Skeletal muscle satellite cell (primary cell): ENCODE results near the gene L2HGDH.

Source experiments
- H3K27me3 ChIP-seq: 2 replicates; pipeline ENCODE4 v1.7.0; 2013; ENCODE audit warnings: low read length; ENCODE audit not compliant: control insufficient read depth, insufficient read depth
- H3K36me3 ChIP-seq: 2 replicates; pipeline ENCODE4 v1.7.0; 2013; ENCODE audit warnings: mild to moderate bottlenecking, control low read depth, low read length; ENCODE audit not compliant: insufficient read depth
- H3K4me1 ChIP-seq: 2 replicates; pipeline ENCODE4 v1.7.0; 2013; ENCODE audit warnings: low read length; ENCODE audit not compliant: control insufficient read depth, insufficient read depth
- H3K4me2 ChIP-seq: 2 replicates; pipeline ENCODE4 v1.7.0; 2013; ENCODE audit warnings: mild to moderate bottlenecking, low read length
- H3K4me3 ChIP-seq: 2 replicates; pipeline ENCODE4 v1.7.0; 2013; ENCODE audit warnings: low read length
- H3K9ac ChIP-seq: 2 replicates; pipeline ENCODE4 v1.7.0; 2013; ENCODE audit warnings: mild to moderate bottlenecking, low read depth, low read length, moderate library complexity
- H3K9me3 ChIP-seq: replicated peaks from 2 replicates; pipeline ENCODE4 v1.7.0; 2013; ENCODE audit warnings: mild to moderate bottlenecking, control low read depth, low read length
- small RNA-seq: library from RNA; depleted of rRNA; stranded (forward); fragments of <200 nt; gene quantifications from one replicate; pipeline ENCODE3, GENCODE V24; 2012

The L2HGDH gene

DNA sequence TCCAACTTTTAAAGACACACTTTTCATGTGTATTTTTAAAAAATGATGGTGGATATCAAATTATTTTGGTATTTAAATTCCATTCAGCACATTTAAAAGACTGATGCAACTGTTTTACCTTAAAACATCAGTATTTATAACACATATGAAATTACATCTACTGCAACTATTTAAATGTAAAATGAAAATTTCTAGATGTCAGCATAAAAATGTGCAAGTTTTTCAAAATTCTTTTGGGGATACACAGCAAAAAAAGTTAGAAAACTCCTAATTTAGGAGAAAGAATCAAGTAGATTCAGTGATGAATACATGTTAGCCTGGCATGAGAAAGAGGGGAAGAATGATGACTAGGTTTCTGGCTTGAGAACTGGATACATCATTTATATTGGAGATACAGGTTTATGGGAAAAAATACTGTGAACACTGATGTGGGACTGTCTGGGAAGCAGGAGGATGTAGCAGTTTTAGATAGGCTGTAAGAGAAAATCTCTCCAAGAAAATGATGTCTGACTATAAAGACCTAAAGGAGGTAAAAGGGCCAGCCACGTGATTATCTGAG lies 89.9 kb downstream of the L2HGDH start:
- H3K9ac ChIP-seq = no peak overlapping the region
- no peaks in the 10 kb centered on the region for H3K9me3 ChIP-seq
- no peaks in the 10 kb centered on the region for H3K27me3 ChIP-seq
- H3K36me3 ChIP-seq = no peaks in the 10 kb centered on the region
- peaks cover 17% of the 10 kb centered on the region for H3K4me1 ChIP-seq
- no peak overlapping the region for H3K4me3 ChIP-seq
- H3K4me2 ChIP-seq = no peak overlapping the region

DNA sequence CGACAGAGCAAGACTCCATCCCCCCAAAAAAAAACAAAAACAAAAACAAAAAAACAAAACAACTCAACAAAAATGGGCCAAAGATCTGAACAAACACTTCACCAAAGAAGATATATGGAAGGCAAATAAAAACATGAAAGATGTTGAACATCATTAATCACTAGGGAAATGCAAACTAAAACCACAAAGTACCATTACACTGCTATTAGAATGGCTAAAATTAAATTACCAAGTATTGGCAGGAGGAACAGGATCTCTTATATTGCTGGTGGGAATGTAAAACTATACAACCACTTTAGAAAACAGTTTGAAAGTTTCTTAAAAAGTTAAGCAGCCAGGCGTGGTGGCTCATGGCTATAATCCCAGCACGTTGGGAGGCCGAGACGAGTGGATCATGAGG lies 93.5 kb downstream of the L2HGDH start:
- H3K9ac ChIP-seq = no peak overlapping the region
- H3K4me1 ChIP-seq = peaks cover under 1% of the 10 kb centered on the region
- no peaks in the 10 kb centered on the region for H3K36me3 ChIP-seq
- no peaks in the 10 kb centered on the region for H3K9me3 ChIP-seq
- H3K4me3 ChIP-seq = no peak overlapping the region
- H3K4me2 ChIP-seq = no peak overlapping the region
- no peaks in the 10 kb centered on the region for H3K27me3 ChIP-seq

DNA sequence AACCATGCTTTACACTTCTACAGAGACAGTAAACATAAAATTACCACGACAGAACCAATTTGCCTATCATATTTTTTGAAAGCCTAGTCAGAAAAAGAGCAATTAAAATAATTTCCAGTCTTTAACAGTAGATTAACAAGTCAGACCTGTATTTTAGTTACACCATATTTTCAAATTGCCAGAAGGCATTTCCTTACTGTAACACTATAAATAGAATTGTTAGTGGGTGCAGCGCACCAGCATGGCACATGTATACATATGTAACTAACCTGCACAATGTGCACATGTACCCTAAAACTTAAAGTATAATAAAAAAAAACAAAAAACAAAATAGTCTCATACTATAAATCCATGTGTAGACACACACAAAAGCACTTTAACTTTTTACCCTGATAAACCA lies 96.6 kb downstream of the L2HGDH start:
- peaks cover 6% of the 10 kb centered on the region for H3K4me1 ChIP-seq
- no peak overlapping the region for H3K4me2 ChIP-seq
- H3K27me3 ChIP-seq = no peaks in the 10 kb centered on the region
- no peaks in the 10 kb centered on the region for H3K36me3 ChIP-seq
- no peak overlapping the region for H3K9ac ChIP-seq
- H3K9me3 ChIP-seq = no peaks in the 10 kb centered on the region
- H3K4me3 ChIP-seq = no peak overlapping the region

DNA sequence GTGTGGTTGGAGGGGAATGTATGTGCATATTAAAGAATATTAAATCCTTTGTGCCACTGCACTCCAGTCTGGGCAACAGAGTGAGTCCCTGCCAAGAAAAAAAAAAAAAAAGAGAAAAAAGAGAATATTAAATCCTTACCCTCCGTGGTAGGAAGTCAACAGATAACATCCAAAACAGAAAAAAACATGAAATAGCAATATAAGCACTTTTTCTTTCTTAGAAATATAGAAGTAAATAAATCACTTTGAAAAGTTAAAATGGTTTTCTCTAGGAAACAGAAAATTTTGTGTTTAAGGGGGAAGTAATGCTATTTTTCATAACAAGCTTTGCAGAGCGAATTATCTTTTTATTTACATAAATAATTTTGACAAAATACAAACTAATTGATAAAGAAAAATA lies 98.2 kb downstream of the L2HGDH start:
- no peaks in the 10 kb centered on the region for H3K36me3 ChIP-seq
- no peaks in the 10 kb centered on the region for H3K27me3 ChIP-seq
- H3K4me1 ChIP-seq = peaks cover 6% of the 10 kb centered on the region
- H3K4me2 ChIP-seq = no peak overlapping the region
- H3K9me3 ChIP-seq = no peaks in the 10 kb centered on the region
- H3K4me3 ChIP-seq = no peak overlapping the region
- no peak overlapping the region for H3K9ac ChIP-seq

DNA sequence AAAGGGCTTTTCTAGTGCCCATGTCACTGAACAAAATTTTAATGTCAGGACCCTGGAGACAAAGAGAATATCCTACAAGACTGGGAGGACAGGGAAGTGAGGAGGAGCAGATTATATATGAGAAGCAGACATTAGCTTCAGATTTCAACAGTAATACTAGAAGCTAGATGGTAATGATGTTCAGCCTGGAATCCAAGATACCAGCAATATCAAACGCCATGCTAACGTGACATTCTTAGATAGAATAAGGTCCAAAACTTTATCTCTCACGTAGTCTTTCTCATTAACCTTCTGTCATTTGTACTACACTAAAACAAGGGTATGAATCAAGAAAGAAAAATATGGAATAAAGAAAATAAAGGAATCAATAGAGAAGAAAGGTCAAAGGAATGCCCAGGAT lies 99.3 kb downstream of the L2HGDH start:
- Histone ChIP-seq H3K4me2 (no peak overlapping the region), H3K27me3 (no peaks in the 10 kb centered on the region), H3K36me3 (no peaks in the 10 kb centered on the region), H3K9ac (no peak overlapping the region), H3K9me3 (no peaks in the 10 kb centered on the region), H3K4me1 (peaks cover 6% of the 10 kb centered on the region), H3K4me3 (no peak overlapping the region)

DNA sequence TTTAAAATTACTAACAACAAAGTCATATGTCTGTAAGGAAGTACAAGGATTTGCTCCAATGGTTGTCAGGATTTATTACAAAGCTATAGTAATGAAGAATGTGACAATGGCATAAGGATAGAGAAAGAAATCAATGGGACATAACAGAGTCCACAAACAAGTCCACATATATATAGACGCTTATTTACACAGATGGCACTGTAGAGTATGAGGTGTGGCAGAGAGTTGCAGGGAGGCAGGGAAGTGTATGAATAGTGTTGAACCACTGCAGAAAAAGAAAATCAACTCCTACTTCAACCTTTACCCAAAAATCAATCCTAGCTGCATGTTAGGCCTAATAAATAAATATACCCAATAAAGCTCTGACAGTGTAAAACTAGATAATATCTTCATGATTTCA lies 102.0 kb downstream of the L2HGDH start:
- Histone ChIP-seq H3K4me1 (peaks cover 6% of the 10 kb centered on the region), H3K4me2 (no peak overlapping the region), H3K27me3 (no peaks in the 10 kb centered on the region), H3K9ac (no peak overlapping the region), H3K36me3 (no peaks in the 10 kb centered on the region), H3K9me3 (no peaks in the 10 kb centered on the region), H3K4me3 (no peak overlapping the region)

DNA sequence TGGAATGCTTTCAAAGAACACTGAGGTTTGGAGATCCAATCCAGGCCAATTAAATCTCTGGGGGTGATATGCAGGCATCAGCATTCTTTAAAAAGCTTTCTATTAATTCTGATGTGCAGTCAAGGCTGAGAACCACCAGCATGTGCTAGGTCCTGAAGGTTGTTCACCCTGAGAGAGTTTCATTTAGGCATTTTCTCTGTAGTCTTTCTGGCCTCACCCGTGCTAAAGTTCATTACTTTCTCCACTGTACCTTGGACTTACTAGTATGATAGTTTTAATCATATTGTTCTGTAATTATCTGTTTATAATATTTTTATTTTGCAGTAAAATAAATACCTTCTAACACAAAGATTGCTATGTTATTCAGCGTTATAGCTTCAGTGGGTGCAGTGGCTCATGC lies 113.5 kb downstream of the L2HGDH start:
- Histone ChIP-seq H3K9ac (no peak overlapping the region), H3K4me3 (no peak overlapping the region), H3K4me2 (no peak overlapping the region), H3K4me1 (no peaks in the 10 kb centered on the region), H3K36me3 (no peaks in the 10 kb centered on the region), H3K27me3 (no peaks in the 10 kb centered on the region), H3K9me3 (no peaks in the 10 kb centered on the region)

DNA sequence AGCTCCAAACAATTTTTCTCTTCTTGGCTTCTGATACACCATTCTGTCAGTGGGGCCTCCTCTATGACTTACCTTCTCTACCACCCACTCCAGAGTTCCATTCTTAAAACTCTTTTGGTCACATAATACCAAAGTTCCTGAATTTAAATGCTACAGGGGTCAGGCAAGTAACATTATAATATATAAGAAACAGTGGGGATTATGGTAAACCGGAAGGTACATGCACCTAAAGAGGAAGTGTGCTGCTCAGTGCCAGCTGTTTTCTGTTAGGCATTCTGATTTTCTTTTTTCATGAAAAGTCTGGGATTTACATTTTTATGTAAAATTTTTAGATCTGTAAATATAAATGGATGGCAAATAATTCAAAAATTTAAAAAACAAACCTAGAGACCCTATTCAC lies 120.5 kb downstream of the L2HGDH start:
- Histone ChIP-seq H3K4me3 (no peak overlapping the region), H3K9me3 (no peaks in the 10 kb centered on the region), H3K36me3 (no peaks in the 10 kb centered on the region), H3K4me2 (no peak overlapping the region), H3K4me1 (no peaks in the 10 kb centered on the region), H3K27me3 (no peaks in the 10 kb centered on the region), H3K9ac (no peak overlapping the region)

Small RNA genes lying within 50 kb of the gene (small RNA-seq; reads per million reads assigned to genes)
- 0.98 reads per million, percentile 29 among the genes with 10 or more reads in this experiment for gene MIR4504
